ENCODE data around the gene SMNDC1. TPM values are rescaled to one million over a fixed set of nuclear protein-coding genes. Genes with fewer than 3 reads are reported as not detected.

The SMNDC1 gene
- total and polyA plus RNA-seq, 3 donors from 2014 or later, result 16.4 to 33.2 (median 20.9) TPM

DNA sequence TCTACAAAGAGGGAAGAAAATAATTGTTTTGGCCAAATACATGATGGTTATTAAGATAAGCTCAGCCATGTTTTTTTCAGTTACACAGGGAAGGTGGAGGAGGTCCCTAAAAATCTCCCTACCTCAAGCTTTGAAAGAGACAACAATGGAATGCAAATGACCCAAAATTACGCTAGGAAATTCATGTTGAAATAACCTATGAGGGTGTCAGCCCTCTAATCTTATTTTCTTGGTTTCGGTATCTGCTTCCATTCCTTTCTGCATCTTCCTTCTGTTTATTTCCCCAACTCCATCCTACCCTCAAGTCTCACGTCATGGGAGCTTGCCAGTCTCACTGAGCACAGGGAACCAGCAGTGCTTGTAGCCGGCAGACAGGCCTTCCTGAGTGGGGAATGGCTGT, 40.6 kb upstream of the SMNDC1 start:
- no peak overlapping the region for H3K4me3 ChIP-seq
- 87 to 88% methylated on average over 4 of the region's 4 CpGs for WGBS, 2 donors
- intact Hi-C loops (cut with DNase I; ENCODE audit: low total_unique reads), result no loop called here
- DNase-seq, result no peak
- H3K36me3 ChIP-seq (ENCODE audit: low read depth, missing control alignments), result no peaks in the 10 kb centered on the region
- H3K27me3 ChIP-seq, result no peaks in the 10 kb centered on the region
- H3K9me3 ChIP-seq, result no peaks in the 10 kb centered on the region
- H3K27ac ChIP-seq, result no peak overlapping the region
- no peaks in the 10 kb centered on the region for H3K4me1 ChIP-seq
- TF ChIP-seq POLR2A (IDR thresholded peaks at IDR 0.05), result no peak
- TF ChIP-seq, protein P1, sequence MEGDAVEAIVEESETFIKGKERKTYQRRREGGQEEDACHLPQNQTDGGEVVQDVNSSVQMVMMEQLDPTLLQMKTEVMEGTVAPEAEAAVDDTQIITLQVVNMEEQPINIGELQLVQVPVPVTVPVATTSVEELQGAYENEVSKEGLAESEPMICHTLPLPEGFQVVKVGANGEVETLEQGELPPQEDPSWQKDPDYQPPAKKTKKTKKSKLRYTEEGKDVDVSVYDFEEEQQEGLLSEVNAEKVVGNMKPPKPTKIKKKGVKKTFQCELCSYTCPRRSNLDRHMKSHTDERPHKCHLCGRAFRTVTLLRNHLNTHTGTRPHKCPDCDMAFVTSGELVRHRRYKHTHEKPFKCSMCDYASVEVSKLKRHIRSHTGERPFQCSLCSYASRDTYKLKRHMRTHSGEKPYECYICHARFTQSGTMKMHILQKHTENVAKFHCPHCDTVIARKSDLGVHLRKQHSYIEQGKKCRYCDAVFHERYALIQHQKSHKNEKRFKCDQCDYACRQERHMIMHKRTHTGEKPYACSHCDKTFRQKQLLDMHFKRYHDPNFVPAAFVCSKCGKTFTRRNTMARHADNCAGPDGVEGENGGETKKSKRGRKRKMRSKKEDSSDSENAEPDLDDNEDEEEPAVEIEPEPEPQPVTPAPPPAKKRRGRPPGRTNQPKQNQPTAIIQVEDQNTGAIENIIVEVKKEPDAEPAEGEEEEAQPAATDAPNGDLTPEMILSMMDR (IDR thresholded peaks at IDR 0.05), result no peak

DNA sequence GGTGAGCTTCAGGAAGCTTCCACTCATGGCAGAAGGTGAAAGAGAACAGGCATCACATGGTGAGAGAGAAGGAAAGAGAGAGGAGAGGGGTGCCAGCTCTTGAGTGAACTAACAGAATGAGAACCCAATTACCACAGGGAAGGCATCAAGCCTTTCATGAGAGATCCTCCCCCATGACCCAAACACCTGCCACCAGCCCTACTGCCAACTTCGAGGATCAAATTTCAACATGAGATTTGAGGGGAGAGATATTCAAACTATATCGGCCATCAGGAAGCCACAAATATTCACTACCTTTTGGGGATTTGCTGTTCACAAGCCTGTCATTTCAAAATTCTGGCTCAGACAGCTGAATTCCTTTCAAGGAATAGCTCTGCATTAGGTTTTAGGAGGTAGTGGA, 39.9 kb upstream of the SMNDC1 start:
- H3K4me3 ChIP-seq, result no peak overlapping the region
- intact Hi-C loops (cut with DNase I; ENCODE audit: low total_unique reads), result no loop called here
- H3K4me1 ChIP-seq, result no peaks in the 10 kb centered on the region
- no peak for DNase-seq
- TF ChIP-seq POLR2A (IDR thresholded peaks at IDR 0.05), result no peak
- TF ChIP-seq, protein P1 (IDR thresholded peaks at IDR 0.05), result no peak
- no peaks in the 10 kb centered on the region for H3K27me3 ChIP-seq
- no peak overlapping the region for H3K27ac ChIP-seq
- H3K36me3 ChIP-seq (ENCODE audit: low read depth, missing control alignments), result no peaks in the 10 kb centered on the region
- WGBS, 2 donors, result 46 to 51% methylated on average over 2 of the region's 2 CpGs
- no peaks in the 10 kb centered on the region for H3K9me3 ChIP-seq

DNA sequence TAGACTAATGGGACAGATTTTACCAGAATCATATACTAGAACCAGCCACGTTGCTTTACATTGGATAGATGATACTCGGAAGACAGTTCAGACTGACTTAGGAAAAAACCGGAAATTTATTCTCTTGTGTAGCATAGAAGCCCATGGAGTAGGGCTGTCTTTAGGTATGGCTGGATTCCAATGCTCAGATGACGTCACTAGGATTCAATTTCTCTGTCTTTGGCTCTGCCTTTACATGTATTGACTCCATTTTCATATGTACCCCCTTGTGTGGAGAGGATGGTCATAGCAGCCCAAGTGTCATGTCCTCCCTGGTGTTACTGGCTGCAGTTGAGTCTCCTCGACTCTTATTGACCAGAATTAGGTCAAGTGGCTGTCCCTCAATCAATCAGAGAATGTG, 39.2 kb upstream of the SMNDC1 start:
- Histone ChIP-seq H3K27ac (no peak overlapping the region), H3K9me3 (no peaks in the 10 kb centered on the region), H3K4me3 (no peak overlapping the region), H3K36me3 (ENCODE audit: low read depth, missing control alignments) (no peaks in the 10 kb centered on the region), H3K4me1 (no peaks in the 10 kb centered on the region), H3K27me3 (no peaks in the 10 kb centered on the region)
- 85 to 88% methylated on average over 5 of the region's 5 CpGs for WGBS, 2 donors
- no peak for DNase-seq
- TF ChIP-seq POLR2A (IDR thresholded peaks at IDR 0.05), result no peak
- TF ChIP-seq, protein P1 (IDR thresholded peaks at IDR 0.05), result no peak
- intact Hi-C loops (cut with DNase I; ENCODE audit: low total_unique reads), result no loop called here

DNA sequence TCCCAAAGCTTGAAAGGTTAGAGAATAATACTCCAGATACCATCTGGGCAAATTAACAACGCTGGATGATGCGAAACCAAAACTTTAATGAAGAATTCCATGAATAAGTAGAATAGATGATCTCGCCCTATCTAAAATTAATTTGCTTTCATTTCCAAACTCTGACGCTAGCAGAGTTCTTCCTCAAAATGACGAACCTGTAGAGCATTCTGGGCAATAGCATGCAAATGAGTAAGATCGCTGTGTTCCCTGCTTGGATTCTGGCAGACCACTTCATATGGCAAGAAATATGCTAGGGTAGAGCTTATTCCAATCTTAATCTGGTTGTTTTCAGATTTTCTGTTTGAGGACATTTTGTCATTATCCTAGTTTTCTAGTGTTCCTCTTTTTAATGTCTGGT, 36.1 kb upstream of the SMNDC1 start:
- H3K9me3 ChIP-seq, result no peaks in the 10 kb centered on the region
- H3K4me3 ChIP-seq, result no peak overlapping the region
- DNase-seq, result no peak
- peaks cover 14% of the 10 kb centered on the region for H3K4me1 ChIP-seq
- H3K36me3 ChIP-seq (ENCODE audit: low read depth, missing control alignments), result no peaks in the 10 kb centered on the region
- no peaks in the 10 kb centered on the region for H3K27me3 ChIP-seq
- intact Hi-C loops (cut with DNase I; ENCODE audit: low total_unique reads), result no loop called here
- H3K27ac ChIP-seq, result peak overlapping the region; percentile 8 to 15
- 64 to 74% methylated on average over 6 of the region's 6 CpGs for WGBS, 2 donors
- TF ChIP-seq, protein P1 (IDR thresholded peaks at IDR 0.05), result no peak
- no peak for TF ChIP-seq POLR2A (IDR thresholded peaks at IDR 0.05)

DNA sequence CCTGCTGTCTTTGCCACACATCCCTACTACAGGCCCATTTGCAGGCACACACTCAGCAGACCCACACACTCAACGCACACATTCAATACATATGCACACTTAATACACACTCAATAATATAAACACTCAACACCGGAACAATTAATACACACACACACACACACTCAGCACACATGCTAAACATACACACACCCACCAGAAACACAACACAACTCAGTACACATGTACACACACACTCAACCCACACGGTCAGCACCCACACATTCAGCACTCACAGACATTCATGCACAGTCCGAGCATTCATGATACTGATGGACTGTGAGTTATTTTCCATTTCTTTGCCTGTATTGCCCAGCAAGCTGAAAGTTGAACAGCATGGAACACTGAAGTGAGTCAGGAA, 35.4 kb upstream of the SMNDC1 start:
- DNase-seq, result no peak
- Histone ChIP-seq H3K9me3 (no peaks in the 10 kb centered on the region), H3K4me3 (no peak overlapping the region), H3K4me1 (peaks cover 17% of the 10 kb centered on the region), H3K27ac (peak overlapping the region in 1 of 2 donors; percentile 8), H3K36me3 (ENCODE audit: low read depth, missing control alignments) (no peaks in the 10 kb centered on the region), H3K27me3 (no peaks in the 10 kb centered on the region)
- 78 to 93% methylated on average over 4 of the region's 4 CpGs for WGBS, 2 donors
- intact Hi-C loops (cut with DNase I; ENCODE audit: low total_unique reads), result no loop called here
- TF ChIP-seq, protein P1 (IDR thresholded peaks at IDR 0.05), result no peak
- no peak for TF ChIP-seq POLR2A (IDR thresholded peaks at IDR 0.05)

Data from testis (tissue), 3 donors.